Gastroesophageal sphincter (tissue), 4 donors: ENCODE measurements around the gene POU1F1. TPM values are rescaled to one million over a fixed set of nuclear protein-coding genes. Genes with fewer than 3 reads are reported as not detected.

Source experiments
- ATAC-seq: fragments of 150-250 bp; one replicate; pipeline ENCODE4 v1.9.1; 2016; ENCODE audit warnings: mild to moderate bottlenecking, moderate library complexity
- H3K27ac ChIP-seq, 4 donors: fragments of 200-600 bp; sonication (generic) in 3 of 4; 1 replicate in 3 of 4; 2 replicates in 1 of 4; pipeline ENCODE4 v1.5.1; 2016 to 2019
- H3K27me3 ChIP-seq: fragments of 200-600 bp; sonication (generic); one replicate; pipeline ENCODE4 v1.5.1; 2019
- H3K36me3 ChIP-seq, 2 donors: fragments of 200-600 bp; sonication (generic); one replicate each; pipeline ENCODE4 v1.5.1; 2019; ENCODE audit warnings: control low read depth in 1 of 2
- H3K4me1 ChIP-seq, 3 donors: fragments of 200-600 bp; sonication (generic); 1 replicate in 2 of 3; 2 replicates in 1 of 3; pipeline ENCODE4 v1.5.1; 2016 to 2019; ENCODE audit warnings: control low read depth in 2 of 3
- H3K4me3 ChIP-seq, 2 donors: fragments of 200-600 bp; sonication (generic); one replicate each; pipeline ENCODE4 v1.5.1; 2019; ENCODE audit warnings: mild to moderate bottlenecking in 1 of 2, moderate library complexity in 1 of 2
- H3K9me3 ChIP-seq, 3 donors: fragments of 200-600 bp; sonication (generic); one replicate each; pipeline ENCODE4 v1.5.1; 2017 to 2019; ENCODE audit warnings: control low read depth in 2 of 3
- EP300 ChIP-seq: sonication (generic); formaldehyde crosslinking; IDR thresholded peaks from one replicate; pipeline ENCODE4 v1.6.1; 2017; ENCODE audit warnings: antibody characterized with exemption, mild to moderate bottlenecking
- POLR2A ChIP-seq, 2 donors: fragments of 450-650 bp; IDR thresholded peaks; one replicate each; pipeline ENCODE4 v1.6.1; 2017; ENCODE audit warnings: antibody characterized with exemption in 2 of 2, mild to moderate bottlenecking in 2 of 2, moderate library complexity in 1 of 2
- POLR2AphosphoS5 ChIP-seq: sonication (generic); formaldehyde crosslinking; IDR thresholded peaks from one replicate; pipeline ENCODE4 v1.6.1; 2017; ENCODE audit warnings: antibody characterized with exemption
- WGBS, 2 donors: methylation state at CpG; one replicate each; pipeline ENCODE4 v1.1.5; 2018; ENCODE audit warnings: low coverage in 1 of 2; 5-methylcytosine and 5-hydroxymethylcytosine counted together
- total RNA-seq, 4 donors: library from RNA; depleted of rRNA; stranded (reverse); fragments of >200 nt; gene quantifications; one replicate each; pipeline ENCODE4 v1.1.0, GENCODE V29; 2016
- TF ChIP-seq, protein P1 (sequence below), 4 experiments: fragments of 200-600 bp in 2 of 4; fragments of 450-650 bp in 2 of 4; sonication (generic) in 1 of 4; IDR thresholded peaks; one replicate each; pipeline ENCODE4 v1.5.1; 2017 to 2019; ENCODE audit warnings: antibody characterized with exemption in 4 of 4, mild to moderate bottlenecking in 2 of 4, moderate library complexity in 2 of 4

POU1F1 gene
- total RNA-seq: not detected

GRCh38 chr3:87276484-87276883 is at the start of gene POU1F1:
POU1F1 (minus strand) TSS chr3:87276584; CDS start chr3:87276462, 122 bp downstream.
- H3K36me3 ChIP-seq: no peaks in the 10 kb centered on the region
- 82 to 89% methylated on average over 6 of the region's 6 CpGs for WGBS, 2 donors
- TF ChIP-seq POLR2AphosphoS5: no peak
- H3K27ac ChIP-seq: no peak within 1 kb of the TSS
- H3K27me3 ChIP-seq: no peaks in the 10 kb centered on the region
- H3K4me3 ChIP-seq: no peak within 1 kb of the TSS
- ATAC-seq: no peak
- no peaks in the 10 kb centered on the region for H3K4me1 ChIP-seq
- H3K9me3 ChIP-seq: no peaks in the 10 kb centered on the region

- ATAC-seq: no peak
- 50% methylated on average over 1 of the region's 1 CpG; no CpG with 5 or more reads in 1 of the 2 donors for WGBS, 2 donors
- H3K4me3 ChIP-seq: no peak overlapping the region
These were observed 48.2 kb upstream of the POU1F1 start for GRCh38 chr3:87324609-87325008.

DNA sequence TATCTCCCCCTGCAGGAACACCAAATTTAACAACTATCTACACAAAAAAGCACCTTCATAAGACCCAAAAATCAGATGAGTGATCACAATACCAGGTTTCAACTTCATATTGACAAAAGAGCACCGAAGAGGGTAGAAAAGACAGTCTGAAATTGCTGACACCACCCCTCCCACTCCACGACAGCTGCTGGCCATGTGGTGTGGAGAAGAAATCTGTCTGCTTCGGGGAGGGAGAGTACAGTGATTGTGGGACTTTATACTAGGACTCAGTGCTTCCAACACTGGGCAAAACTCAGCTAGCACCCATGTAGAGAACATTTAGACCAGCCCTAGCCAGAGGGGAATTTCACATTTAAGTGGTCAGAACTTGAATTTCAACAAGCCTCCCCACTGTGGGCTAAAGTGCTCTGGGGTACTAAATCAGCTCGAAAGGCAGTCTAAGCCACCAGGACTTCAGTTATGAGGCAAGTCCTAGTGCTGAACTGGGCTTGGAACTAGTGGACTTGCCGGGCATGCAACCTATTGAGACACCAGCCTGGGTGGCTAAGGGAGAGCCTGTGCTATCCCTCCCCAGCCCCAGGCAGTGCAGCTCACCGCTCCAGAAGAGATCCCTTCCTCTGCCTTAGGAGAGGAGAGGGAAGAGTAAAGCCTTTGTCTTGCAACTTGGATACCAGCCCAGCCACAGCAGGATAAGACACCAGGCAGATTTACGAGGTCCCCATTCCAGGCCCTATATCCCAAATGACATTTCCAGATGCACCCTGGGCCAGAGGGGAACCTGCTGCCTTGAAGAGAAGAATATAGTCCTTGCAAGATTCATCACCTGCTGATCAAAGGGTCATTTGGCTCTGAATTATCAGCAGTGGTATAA is 44.6 kb upstream of the POU1F1 start:
- WGBS, 2 donors: 50 to 59% methylated on average over 1 to 3 of the region's 7 CpGs
- Histone ChIP-seq H3K4me1 (no peaks in the 10 kb centered on the region), H3K27me3 (peaks cover 8% of the 10 kb centered on the region), H3K4me3 (no peak overlapping the region), H3K9me3 (no peaks in the 10 kb centered on the region), H3K36me3 (no peaks in the 10 kb centered on the region), H3K27ac (no peak overlapping the region)
- TF ChIP-seq, protein P1, sequence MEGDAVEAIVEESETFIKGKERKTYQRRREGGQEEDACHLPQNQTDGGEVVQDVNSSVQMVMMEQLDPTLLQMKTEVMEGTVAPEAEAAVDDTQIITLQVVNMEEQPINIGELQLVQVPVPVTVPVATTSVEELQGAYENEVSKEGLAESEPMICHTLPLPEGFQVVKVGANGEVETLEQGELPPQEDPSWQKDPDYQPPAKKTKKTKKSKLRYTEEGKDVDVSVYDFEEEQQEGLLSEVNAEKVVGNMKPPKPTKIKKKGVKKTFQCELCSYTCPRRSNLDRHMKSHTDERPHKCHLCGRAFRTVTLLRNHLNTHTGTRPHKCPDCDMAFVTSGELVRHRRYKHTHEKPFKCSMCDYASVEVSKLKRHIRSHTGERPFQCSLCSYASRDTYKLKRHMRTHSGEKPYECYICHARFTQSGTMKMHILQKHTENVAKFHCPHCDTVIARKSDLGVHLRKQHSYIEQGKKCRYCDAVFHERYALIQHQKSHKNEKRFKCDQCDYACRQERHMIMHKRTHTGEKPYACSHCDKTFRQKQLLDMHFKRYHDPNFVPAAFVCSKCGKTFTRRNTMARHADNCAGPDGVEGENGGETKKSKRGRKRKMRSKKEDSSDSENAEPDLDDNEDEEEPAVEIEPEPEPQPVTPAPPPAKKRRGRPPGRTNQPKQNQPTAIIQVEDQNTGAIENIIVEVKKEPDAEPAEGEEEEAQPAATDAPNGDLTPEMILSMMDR (IDR thresholded peaks at IDR 0.05): no peak
- TF ChIP-seq EP300 (no peak), POLR2AphosphoS5 (no peak), POLR2A (IDR thresholded peaks at IDR 0.05) (no peak)
- ATAC-seq: no peak

More at GRCh38 chr3:87324609-87325008, 48.2 kb upstream of the POU1F1 start:
- Histone ChIP-seq H3K27ac (no peak overlapping the region), H3K4me1 (no peaks in the 10 kb centered on the region), H3K27me3 (peaks cover 8% of the 10 kb centered on the region), H3K36me3 (no peaks in the 10 kb centered on the region), H3K9me3 (no peaks in the 10 kb centered on the region)
- TF ChIP-seq, protein P1 (IDR thresholded peaks at IDR 0.05): no peak
- TF ChIP-seq POLR2AphosphoS5: no peak
- TF ChIP-seq POLR2A (IDR thresholded peaks at IDR 0.05): no peak
- no peak for TF ChIP-seq EP300

DNA sequence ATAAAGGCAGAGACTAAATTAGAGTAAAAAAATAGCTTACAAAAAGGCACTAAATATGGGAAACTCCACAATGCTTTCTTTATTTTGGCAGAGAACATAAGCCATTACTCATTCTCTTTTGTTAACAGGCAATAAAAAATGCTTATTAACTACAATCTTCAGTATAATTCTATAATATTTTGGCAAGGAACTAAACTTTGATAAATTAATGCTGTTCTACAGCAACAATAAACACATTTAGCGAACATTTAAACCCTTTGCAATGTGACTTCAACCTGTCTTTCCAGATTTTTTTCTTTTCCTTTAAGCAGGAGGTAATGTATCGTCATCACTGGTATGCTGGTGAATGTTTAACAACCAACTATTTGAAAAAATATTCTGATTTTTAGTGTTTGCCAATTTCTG is 42.2 kb upstream of the POU1F1 start:
- TF ChIP-seq POLR2AphosphoS5 (no peak), POLR2A (IDR thresholded peaks at IDR 0.05) (no peak), EP300 (no peak)
- TF ChIP-seq, protein P1 (IDR thresholded peaks at IDR 0.05): no peak
- 26 to 31% methylated on average over 2 of the region's 2 CpGs for WGBS, 2 donors
- Histone ChIP-seq H3K4me3 (no peak overlapping the region), H3K27me3 (peaks cover 8% of the 10 kb centered on the region), H3K9me3 (no peaks in the 10 kb centered on the region), H3K27ac (no peak overlapping the region), H3K36me3 (no peaks in the 10 kb centered on the region), H3K4me1 (no peaks in the 10 kb centered on the region)
- ATAC-seq: no peak

GRCh38 chr3:87317779-87318178 is 41.4 kb upstream of the POU1F1 start:
- H3K27me3 ChIP-seq: peaks cover 8% of the 10 kb centered on the region
- WGBS, 2 donors: 69 to 72% methylated on average over 4 of the region's 4 CpGs
- no peak overlapping the region for H3K4me3 ChIP-seq
- H3K27ac ChIP-seq: no peak overlapping the region
- TF ChIP-seq EP300 (no peak), POLR2AphosphoS5 (no peak), POLR2A (IDR thresholded peaks at IDR 0.05) (no peak)
- TF ChIP-seq, protein P1 (IDR thresholded peaks at IDR 0.05): no peak
- ATAC-seq: no peak
- H3K4me1 ChIP-seq: no peaks in the 10 kb centered on the region
- H3K36me3 ChIP-seq: no peaks in the 10 kb centered on the region
- no peaks in the 10 kb centered on the region for H3K9me3 ChIP-seq
